Coronary artery (tissue), 2 donors: ENCODE data around the gene AUTS2.

Source experiments
- DNase-seq: peaks from one replicate; pipeline ENCODE4 v3.0.0-alpha.2; 2017; ENCODE audit warnings: low spot score
- H3K27ac ChIP-seq, 2 donors: fragments of 200-600 bp; sonication (generic); one replicate each; pipeline ENCODE4 v1.5.1; 2016 to 2019
- H3K4me3 ChIP-seq: fragments of 200-600 bp; sonication (generic); 2 replicates; pipeline ENCODE4 v1.5.1; 2016; ENCODE audit warnings: mild to moderate bottlenecking, moderate library complexity
- TF ChIP-seq, protein P1 (sequence below): fragments of 200-600 bp; sonication (generic); IDR thresholded peaks from one replicate; pipeline ENCODE4 v1.5.1; 2019; ENCODE audit warnings: antibody characterized with exemption

The AUTS2 gene

DNA sequence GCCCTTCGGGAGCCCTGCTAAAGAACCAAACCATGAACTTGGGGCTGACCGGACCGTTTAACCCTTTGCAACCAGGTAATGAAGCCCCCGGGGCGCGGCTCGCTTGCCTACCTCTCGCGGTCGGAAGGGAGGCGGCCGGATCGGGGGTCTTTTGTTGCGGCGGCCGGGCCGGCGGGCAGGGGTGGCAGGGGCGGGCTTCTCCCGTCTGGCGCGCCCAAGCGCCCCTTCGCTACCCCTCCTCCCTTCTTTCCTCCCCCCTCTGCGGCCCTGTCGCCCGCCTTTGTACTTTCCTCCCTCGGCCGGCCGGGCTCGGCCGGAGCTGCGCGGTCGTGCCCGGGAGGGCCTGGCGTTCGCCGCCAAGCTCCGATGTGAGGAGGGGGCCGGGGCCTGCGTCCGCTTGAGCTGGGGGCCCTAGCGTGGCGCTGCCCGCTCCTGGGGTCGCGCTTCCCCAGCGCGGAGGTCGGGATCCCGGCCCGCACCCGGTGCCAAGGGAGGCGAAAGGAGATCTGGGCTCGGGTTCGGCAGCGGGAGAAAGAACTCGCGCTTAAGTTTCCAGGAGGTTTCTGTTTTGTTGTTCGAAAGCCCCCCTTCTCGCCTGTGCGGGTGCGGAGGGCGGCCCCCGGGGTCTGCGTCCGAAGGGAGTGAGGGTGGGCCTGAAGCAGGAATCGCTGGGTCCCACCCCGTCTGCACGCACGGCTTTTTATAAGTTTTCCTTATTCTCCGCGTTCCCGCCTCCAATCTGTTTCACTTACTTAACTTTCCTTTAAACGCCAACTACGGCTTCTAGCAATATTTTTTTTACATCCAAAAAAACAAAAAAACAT lies 1096.9 kb downstream of the AUTS2 start:
- Histone ChIP-seq H3K4me3 (peak overlapping the region; percentile 94), H3K27ac (peak overlapping the region; percentile 56 to 96)
- TF ChIP-seq, protein P1, sequence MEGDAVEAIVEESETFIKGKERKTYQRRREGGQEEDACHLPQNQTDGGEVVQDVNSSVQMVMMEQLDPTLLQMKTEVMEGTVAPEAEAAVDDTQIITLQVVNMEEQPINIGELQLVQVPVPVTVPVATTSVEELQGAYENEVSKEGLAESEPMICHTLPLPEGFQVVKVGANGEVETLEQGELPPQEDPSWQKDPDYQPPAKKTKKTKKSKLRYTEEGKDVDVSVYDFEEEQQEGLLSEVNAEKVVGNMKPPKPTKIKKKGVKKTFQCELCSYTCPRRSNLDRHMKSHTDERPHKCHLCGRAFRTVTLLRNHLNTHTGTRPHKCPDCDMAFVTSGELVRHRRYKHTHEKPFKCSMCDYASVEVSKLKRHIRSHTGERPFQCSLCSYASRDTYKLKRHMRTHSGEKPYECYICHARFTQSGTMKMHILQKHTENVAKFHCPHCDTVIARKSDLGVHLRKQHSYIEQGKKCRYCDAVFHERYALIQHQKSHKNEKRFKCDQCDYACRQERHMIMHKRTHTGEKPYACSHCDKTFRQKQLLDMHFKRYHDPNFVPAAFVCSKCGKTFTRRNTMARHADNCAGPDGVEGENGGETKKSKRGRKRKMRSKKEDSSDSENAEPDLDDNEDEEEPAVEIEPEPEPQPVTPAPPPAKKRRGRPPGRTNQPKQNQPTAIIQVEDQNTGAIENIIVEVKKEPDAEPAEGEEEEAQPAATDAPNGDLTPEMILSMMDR = no peak
- no peak for DNase-seq

DNA sequence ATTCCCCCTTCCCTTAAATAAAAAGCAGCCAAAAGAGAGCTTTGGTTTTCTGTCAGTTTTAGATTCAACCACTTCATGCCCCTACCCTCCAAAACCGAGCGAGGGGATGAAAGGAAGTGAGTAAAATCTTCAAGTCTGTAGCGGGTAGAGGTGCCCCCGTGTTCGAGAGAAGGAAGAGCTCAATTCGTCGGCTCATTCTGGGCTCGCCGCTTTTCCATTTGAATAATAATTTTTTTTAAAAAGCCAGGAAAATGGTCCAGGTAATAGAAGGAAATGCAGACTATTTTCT lies 1097.5 kb downstream of the AUTS2 start:
- Histone ChIP-seq H3K27ac (peak overlapping the region; percentile 56 to 96), H3K4me3 (peak overlapping the region; percentile 94)
- TF ChIP-seq, protein P1 = no peak
- no peak for DNase-seq

DNA sequence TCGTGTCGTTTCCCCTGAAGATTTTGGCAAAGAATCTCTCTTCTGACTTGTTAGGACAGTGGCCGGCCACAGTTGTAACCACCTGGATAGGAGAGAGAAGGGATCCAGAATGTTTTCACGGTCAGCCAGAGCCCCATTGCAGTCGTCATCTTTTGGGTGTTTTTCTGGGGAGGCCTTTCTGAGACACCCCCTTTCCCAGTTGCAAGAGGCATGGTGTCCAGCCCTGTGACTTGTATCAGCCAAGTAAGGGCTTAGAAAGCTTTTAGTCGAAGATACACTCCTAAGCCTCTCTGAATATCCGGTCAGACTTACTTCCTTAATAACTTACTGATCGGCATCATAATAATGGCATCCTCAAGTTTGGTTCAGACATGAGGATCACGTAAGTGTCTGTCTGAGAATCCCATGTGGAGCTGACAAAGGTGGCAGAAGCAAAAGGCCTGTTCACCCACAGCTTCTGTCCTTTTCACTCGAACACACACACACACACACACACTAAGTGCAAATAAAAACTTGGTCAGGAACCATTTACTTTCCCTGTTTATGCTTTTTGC lies 1098.0 kb downstream of the AUTS2 start:
- peak overlapping the region; percentile 94 for H3K4me3 ChIP-seq
- DNase-seq = no peak
- H3K27ac ChIP-seq = peak overlapping the region; percentile 48 to 56
- TF ChIP-seq, protein P1 = no peak

DNA sequence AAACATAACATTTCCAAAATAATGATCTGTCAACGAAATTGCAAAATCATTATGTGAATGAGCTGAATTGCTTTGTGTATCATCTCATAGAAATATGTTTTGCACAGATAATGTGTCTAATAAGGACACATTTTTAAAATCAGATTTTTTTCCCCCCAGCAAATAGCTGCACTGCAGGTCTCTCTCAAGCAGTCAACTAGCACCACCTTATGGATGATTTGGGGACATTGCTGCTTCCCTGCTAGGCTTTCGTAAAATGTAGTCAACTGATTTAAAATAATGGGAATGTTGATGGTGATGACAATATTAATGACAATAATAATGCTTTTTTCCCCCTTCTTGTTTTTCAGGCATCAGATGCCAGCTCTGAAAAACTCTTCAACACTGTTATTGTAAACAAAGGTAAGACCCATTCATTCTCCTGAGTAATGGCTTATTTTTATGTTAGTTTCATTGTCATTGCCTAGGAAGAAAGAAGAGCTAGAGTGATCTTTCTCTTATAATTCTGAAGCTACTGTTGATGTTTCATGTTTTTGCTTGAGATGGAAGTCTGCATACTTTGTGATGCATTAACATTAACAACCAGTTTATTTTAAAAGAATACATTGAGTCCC lies 1100.1 kb downstream of the AUTS2 start:
- Histone ChIP-seq H3K4me3 (no peak overlapping the region), H3K27ac (no peak overlapping the region)
- TF ChIP-seq, protein P1 = peak; percentile 62
- no peak for DNase-seq

DNA sequence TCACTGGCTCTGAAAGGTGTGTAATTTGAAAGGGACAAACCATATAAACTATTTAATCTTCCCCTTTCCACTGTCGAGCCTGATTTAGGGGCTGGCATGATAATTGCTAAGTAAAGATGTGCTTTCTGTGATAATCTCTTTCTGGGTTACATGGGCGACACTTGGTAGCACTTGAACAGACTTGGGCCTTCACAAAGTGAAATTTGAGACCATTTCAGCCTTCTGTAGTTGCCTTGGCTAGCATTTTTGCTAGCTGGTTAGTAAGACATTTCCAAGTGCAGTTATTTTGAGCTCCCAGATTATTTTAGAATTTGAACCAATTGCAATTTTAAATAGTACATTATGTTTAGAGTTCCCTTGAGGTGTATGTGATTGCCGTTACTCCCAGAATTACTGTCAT lies 1101.0 kb downstream of the AUTS2 start:
- H3K4me3 ChIP-seq = no peak overlapping the region
- H3K27ac ChIP-seq = no peak overlapping the region
- TF ChIP-seq, protein P1 = no peak
- DNase-seq = no peak

DNA sequence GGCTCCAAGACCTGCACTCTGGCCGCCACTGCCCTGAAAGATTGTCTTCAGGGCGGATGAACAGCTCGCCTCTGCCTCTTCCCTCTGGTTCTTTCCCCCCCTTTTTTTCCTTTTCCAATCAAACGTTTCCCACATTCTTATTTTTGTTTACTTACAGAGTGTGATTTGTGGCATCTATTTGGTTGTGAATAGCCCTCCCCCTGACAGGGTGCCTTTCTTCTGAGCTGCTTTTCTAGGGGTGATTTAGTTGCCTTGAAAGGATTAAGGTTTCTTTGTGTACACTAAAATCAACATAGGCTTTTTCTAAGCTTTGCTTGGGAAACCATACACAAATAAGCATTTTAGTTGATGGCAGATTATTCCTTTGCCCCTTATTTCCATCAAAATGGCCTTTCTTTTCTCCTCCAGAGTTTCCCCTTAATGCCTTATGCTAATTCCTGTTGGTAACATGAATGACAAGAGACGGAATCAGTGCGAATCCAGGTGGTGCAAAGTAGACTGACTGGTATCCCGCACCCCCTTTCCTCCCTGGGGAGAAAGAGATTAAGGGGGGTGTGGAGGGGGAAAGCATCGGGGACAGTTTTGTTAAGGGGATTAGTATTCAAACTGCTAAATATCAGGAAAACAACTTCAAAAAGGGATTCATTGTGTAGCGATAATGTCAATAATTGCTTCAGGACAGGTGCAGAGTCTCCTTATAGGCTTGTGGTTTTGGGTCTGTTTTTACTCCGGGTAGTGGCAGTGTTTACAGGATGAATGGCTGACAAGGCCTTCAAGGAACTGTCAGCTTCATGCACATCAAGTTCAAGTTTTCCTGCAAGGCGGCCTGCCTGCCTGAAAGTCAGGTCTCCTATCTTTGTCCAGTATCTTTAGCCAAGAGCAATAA lies 1102.0 kb downstream of the AUTS2 start:
- TF ChIP-seq, protein P1 = no peak
- DNase-seq = no peak
- Histone ChIP-seq H3K27ac (no peak overlapping the region), H3K4me3 (no peak overlapping the region)
